OCI-LY3 (cell line): ENCODE measurements around the gene E2F3.
A peak's percentile ranks its signal among the peaks of the same experiment; 100 is the strongest.

Source experiments
- H2AFZ ChIP-seq: fragments of 200-600, 300-600 bp; shearing (Covaris generic); 2 replicates; pipeline ENCODE4 v1.6.0; 2014; ENCODE audit warnings: antibody characterized with exemption, low read depth, low read length
- H3K27ac ChIP-seq: fragments of 200-600, 300-600 bp; sonication (generic); 2 replicates; pipeline ENCODE4 v1.5.1; 2014; ENCODE audit warnings: mild to moderate bottlenecking, low read length, moderate library complexity, mixed read lengths
- H3K27me3 ChIP-seq: fragments of 200-600, 300-600 bp; sonication (generic); 2 replicates; pipeline ENCODE4 v1.6.1; 2014; ENCODE audit warnings: low read depth, low read length, mixed read lengths
- H3K36me3 ChIP-seq: fragments of 200-600, 300-600 bp; sonication (generic); replicated peaks from 2 replicates; pipeline ENCODE3; 2014; ENCODE audit warnings: low read depth, low read length, mixed read lengths
- H3K4me1 ChIP-seq: fragments of 300-600, 200-600 bp; sonication (generic); 2 replicates; pipeline ENCODE4 v1.6.1; 2014; ENCODE audit warnings: low read length, mixed read lengths
- H3K4me2 ChIP-seq: fragments of 200-600, 300-600 bp; sonication (generic); 2 replicates; pipeline ENCODE4 v1.6.1; 2014; ENCODE audit warnings: low read length, mixed read lengths
- H3K4me3 ChIP-seq: fragments of 300-600, 200-600 bp; sonication (generic); 2 replicates; pipeline ENCODE4 v1.5.1; 2014; ENCODE audit warnings: antibody characterized with exemption, mild to moderate bottlenecking, low read length, moderate library complexity
- H3K79me2 ChIP-seq: fragments of 300-600, 200-600 bp; shearing (Covaris generic); 2 replicates; pipeline ENCODE4 v1.6.1; 2014; ENCODE audit warnings: mild to moderate bottlenecking, low read length, mixed read lengths
- H3K9ac ChIP-seq: fragments of 300-600, 200-600 bp; shearing (Covaris generic); 2 replicates; pipeline ENCODE4 v1.6.0; 2014; ENCODE audit warnings: mild to moderate bottlenecking, low read length, moderate library complexity
- H3K9me3 ChIP-seq: fragments of 200-600, 300-600 bp; shearing (Covaris generic); 2 replicates; pipeline ENCODE4 v1.6.1; 2014; ENCODE audit warnings: low read length, mixed read lengths; ENCODE audit not compliant: insufficient read depth
- H4K20me1 ChIP-seq: fragments of 200-600, 300-600 bp; sonication (generic); 2 replicates; pipeline ENCODE4 v1.6.1; 2016; ENCODE audit warnings: low read length, mixed read lengths; ENCODE audit not compliant: insufficient read depth
- CTCF ChIP-seq: fragments of 200-600, 300-600 bp; sonication (generic); IDR thresholded peaks from 2 replicates; pipeline ENCODE4 v1.5.1; 2014; ENCODE audit warnings: antibody characterized with exemption, low read length, low read depth
- EZH2phosphoT487 ChIP-seq: fragments of 200-600 bp; shearing (Covaris generic); IDR thresholded peaks from 2 replicates; pipeline ENCODE4 v1.6.1; 2018; ENCODE audit warnings: antibody characterized with exemption, mixed run types, low read depth

The E2F3 gene

GRCh38 chr6:20534295-20535262, 132.9 kb downstream of the E2F3 start, which contains the start of gene CDKAL1:
Gene CDKAL1 (plus strand): TSS chr6:20534457. CDS start chr6:20546351, 11,894 bp downstream.
- Histone ChIP-seq H3K4me3 (peak within 1 kb of the TSS; percentile 93), H3K4me2 (peak within 1 kb of the TSS; percentile 74), H3K27ac (peak within 1 kb of the TSS; percentile 76), H2AFZ (peak within 1 kb of the TSS; percentile 76), H4K20me1 (no peaks in the 10 kb centered on the region), H3K9ac (peak within 1 kb of the TSS; percentile 84), H3K9me3 (no peaks in the 10 kb centered on the region), H3K36me3 (no peaks in the 10 kb centered on the region), H3K79me2 (peaks cover 38% of the 10 kb centered on the region), H3K4me1 (peaks cover 13% of the 10 kb centered on the region), H3K27me3 (no peaks in the 10 kb centered on the region)
- TF ChIP-seq CTCF (no peak), EZH2phosphoT487 (no peak)

GRCh38 chr6:20538131-20538662, 136.5 kb downstream of the E2F3 start:
- Histone ChIP-seq H3K4me1 (peaks cover 13% of the 10 kb centered on the region), H3K4me2 (no peak overlapping the region), H4K20me1 (0 out of 2 replicates have a peak, but pooled peaks cover under 1% of the 10 kb centered on the region), H3K9me3 (no peaks in the 10 kb centered on the region), H3K9ac (no peak overlapping the region), H3K4me3 (no peak overlapping the region), H3K27me3 (no peaks in the 10 kb centered on the region), H3K27ac (no peak overlapping the region), H3K36me3 (peaks cover 2% of the 10 kb centered on the region), H2AFZ (no peak overlapping the region), H3K79me2 (peaks cover 46% of the 10 kb centered on the region)
- no peak for TF ChIP-seq EZH2phosphoT487
- no peak for TF ChIP-seq CTCF

- Histone ChIP-seq H3K4me1 (peaks cover 8% of the 10 kb centered on the region), H3K4me3 (no peak overlapping the region), H3K27me3 (no peaks in the 10 kb centered on the region), H3K27ac (no peak overlapping the region), H3K9me3 (no peaks in the 10 kb centered on the region), H4K20me1 (0 out of 2 replicates have a peak, but pooled peaks cover 2% of the 10 kb centered on the region), H3K36me3 (peaks cover 2% of the 10 kb centered on the region), H3K79me2 (peaks cover 49% of the 10 kb centered on the region), H2AFZ (no peak overlapping the region), H3K9ac (no peak overlapping the region), H3K4me2 (no peak overlapping the region)
- TF ChIP-seq CTCF (no peak), EZH2phosphoT487 (no peak)
Measured at GRCh38 chr6:20538907-20539306, 137.2 kb downstream of the E2F3 start.

GRCh38 chr6:20539387-20539786, 137.7 kb downstream of the E2F3 start:
- Histone ChIP-seq H4K20me1 (0 out of 2 replicates have a peak, but pooled peaks cover 2% of the 10 kb centered on the region), H3K79me2 (peaks cover 51% of the 10 kb centered on the region), H3K9ac (no peak overlapping the region)

More at GRCh38 chr6:20539387-20539786, 137.7 kb downstream of the E2F3 start:
- no peak overlapping the region for H3K4me2 ChIP-seq
- no peak for TF ChIP-seq EZH2phosphoT487
- TF ChIP-seq CTCF: no peak
- no peak overlapping the region for H3K27ac ChIP-seq
- no peaks in the 10 kb centered on the region for H3K27me3 ChIP-seq
- H3K9me3 ChIP-seq: no peaks in the 10 kb centered on the region
- no peak overlapping the region for H2AFZ ChIP-seq
- peaks cover 2% of the 10 kb centered on the region for H3K36me3 ChIP-seq
- H3K4me1 ChIP-seq: peaks cover 7% of the 10 kb centered on the region
- H3K4me3 ChIP-seq: no peak overlapping the region
